Mucosa of stomach (tissue), 1 donor: ENCODE data around the gene NEK7.
"Not testable (repeated sequence)": the region's sequence is repeated elsewhere in the genome, so short reads cannot be mapped to it uniquely, and the experiment has no call there.

Experiments used
- H3K27me3 ChIP-seq: one replicate; pipeline ENCODE4 v1.7.0; 2013; ENCODE audit warnings: mild to moderate bottlenecking, low read length; ENCODE audit not compliant: control insufficient read depth, insufficient read depth
- H3K36me3 ChIP-seq: one replicate; pipeline ENCODE4 v1.7.0; 2013; ENCODE audit warnings: low read length; ENCODE audit not compliant: control insufficient read depth, insufficient read depth
- H3K4me1 ChIP-seq: one replicate; pipeline ENCODE4 v1.7.0; 2013; ENCODE audit warnings: mild to moderate bottlenecking, low read length; ENCODE audit not compliant: control insufficient read depth, insufficient read depth
- H3K4me3 ChIP-seq: one replicate; pipeline ENCODE4 v1.7.0; 2013; ENCODE audit warnings: low read length
- H3K9ac ChIP-seq: one replicate; pipeline ENCODE4 v1.7.0; 2013; ENCODE audit warnings: mild to moderate bottlenecking, low read length, moderate library complexity
- H3K9me3 ChIP-seq: one replicate; pipeline ENCODE4 v1.7.0; 2013; ENCODE audit warnings: mild to moderate bottlenecking, low read length, moderate library complexity; ENCODE audit not compliant: control insufficient read depth
- donor health status: Pancreatic carcinoma.

NEK7 gene

DNA sequence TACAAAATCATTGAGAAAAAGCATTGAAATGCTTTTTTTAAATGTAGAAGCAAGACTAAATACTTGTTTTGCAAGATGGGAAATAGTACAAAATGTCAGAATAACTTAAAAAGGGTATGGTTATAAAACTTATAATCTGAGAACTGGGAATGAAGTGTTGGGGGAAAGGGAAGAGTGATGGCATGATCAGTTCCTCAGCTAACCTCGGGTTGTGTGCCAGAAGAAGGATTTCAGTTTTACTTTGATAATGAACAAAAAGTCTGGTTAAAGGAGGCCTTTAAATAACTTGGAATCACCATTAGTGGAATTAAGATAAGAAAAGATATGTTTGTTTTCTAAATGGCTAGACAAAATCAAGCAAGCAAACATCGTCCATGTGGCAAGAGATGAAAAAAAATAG lies 20.7 kb downstream of the NEK7 start:
- H3K9me3 ChIP-seq: no peaks in the 10 kb centered on the region
- no peak overlapping the region for H3K4me3 ChIP-seq
- H3K36me3 ChIP-seq: no peaks in the 10 kb centered on the region
- H3K4me1 ChIP-seq: peaks cover 7% of the 10 kb centered on the region
- H3K27me3 ChIP-seq: no peaks in the 10 kb centered on the region
- no peak overlapping the region for H3K9ac ChIP-seq

DNA sequence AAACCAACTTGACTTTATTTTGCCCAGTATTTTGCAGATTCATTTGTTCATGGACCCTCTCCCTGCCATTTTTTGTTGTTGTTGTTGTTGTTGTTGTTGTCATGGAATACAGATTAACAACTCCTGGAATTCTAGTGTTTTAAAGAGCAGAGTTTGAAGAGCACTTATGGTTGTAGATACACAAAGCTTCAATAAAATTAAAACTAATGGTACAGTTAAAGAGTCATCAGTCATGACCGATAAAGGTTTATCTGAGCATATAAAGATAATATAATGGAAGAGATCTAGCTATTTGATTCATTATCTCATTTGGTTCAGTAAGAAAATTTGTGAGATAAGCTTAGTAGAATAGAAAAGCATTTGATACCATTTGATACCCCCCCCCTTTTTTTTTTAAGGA lies 21.8 kb downstream of the NEK7 start:
- Histone ChIP-seq H3K36me3 (no peaks in the 10 kb centered on the region), H3K9ac (no peak overlapping the region), H3K4me1 (peaks cover 7% of the 10 kb centered on the region), H3K4me3 (no peak overlapping the region), H3K27me3 (no peaks in the 10 kb centered on the region), H3K9me3 (no peaks in the 10 kb centered on the region)

DNA sequence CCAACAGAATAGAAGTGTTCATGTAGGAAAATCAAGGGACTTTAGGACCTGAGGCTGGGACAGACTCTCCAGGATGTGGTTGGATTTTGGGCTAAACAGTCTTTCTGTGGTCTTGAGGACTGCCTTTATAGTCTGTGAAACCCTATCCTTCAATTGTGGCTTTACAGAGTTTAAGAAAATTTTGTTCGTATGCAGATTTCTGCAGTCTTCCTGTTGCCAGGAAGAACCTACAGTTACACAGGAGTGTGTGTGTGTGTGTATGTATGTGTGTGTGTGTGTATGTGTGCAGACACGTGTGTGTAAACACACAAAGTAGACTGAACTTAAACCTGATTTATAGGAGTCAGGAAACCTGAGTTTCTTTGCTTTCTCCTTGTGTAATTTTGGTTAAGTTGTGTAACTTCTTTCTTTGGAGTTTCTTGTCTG lies 22.8 kb downstream of the NEK7 start:
- Histone ChIP-seq H3K27me3 (no peaks in the 10 kb centered on the region), H3K36me3 (no peaks in the 10 kb centered on the region), H3K9me3 (no peaks in the 10 kb centered on the region), H3K4me1 (peaks cover 7% of the 10 kb centered on the region), H3K4me3 (no peak overlapping the region), H3K9ac (no peak overlapping the region)

DNA sequence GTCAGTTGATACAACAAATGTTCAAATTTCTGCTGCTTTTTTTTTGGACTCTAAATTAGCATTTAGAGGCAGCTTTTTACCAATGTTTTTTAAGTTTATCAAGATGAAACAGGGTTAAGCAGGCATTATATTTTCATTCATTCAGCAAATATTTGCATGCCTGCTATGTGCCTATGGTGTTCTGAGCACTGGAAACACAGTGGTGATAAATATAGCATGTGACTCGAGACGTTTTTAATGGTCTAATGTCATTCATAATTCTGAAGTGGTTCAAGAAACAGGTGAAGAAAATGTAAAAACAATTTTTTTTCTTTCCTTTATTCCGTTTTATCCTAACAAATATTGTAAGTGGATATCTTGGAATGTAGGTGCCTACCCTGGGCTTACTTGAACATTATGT lies 26.8 kb downstream of the NEK7 start:
- H3K9ac ChIP-seq: no peak overlapping the region
- no peaks in the 10 kb centered on the region for H3K9me3 ChIP-seq
- H3K36me3 ChIP-seq: no peaks in the 10 kb centered on the region

GRCh38 chr1:198184516-198184915 lies 27.7 kb downstream of the NEK7 start:
- H3K4me1 ChIP-seq: peaks cover 15% of the 10 kb centered on the region
- H3K27me3 ChIP-seq: no peaks in the 10 kb centered on the region
- no peak overlapping the region for H3K9ac ChIP-seq
- no peak overlapping the region for H3K4me3 ChIP-seq
- H3K36me3 ChIP-seq: no peaks in the 10 kb centered on the region
- H3K9me3 ChIP-seq: no peaks in the 10 kb centered on the region

More for the DNA sequence above, 26.8 kb downstream of the NEK7 start:
- no peaks in the 10 kb centered on the region for H3K27me3 ChIP-seq
- H3K4me3 ChIP-seq: no peak overlapping the region
- H3K4me1 ChIP-seq: peaks cover 15% of the 10 kb centered on the region

DNA sequence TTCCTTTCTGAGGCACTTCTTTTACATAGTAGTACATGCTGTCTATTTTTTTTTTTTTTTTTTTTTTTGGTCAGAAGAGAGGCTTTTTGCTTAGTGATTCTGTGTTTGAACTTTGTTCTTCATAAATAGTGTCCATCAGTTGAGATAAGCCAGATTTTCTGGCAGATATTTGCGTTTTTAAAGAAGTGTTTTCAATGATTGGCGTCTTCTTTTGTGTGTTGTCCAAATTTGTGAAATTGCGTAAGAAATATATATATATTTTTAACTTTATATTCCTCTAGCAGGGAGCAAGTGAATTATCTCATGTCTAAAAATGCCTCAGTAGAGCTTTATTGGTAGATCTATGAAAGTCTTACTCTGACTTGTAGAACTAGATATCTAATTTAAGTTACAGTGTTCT lies 28.3 kb downstream of the NEK7 start:
- Histone ChIP-seq H3K4me3 (no peak overlapping the region), H3K4me1 (peaks cover 15% of the 10 kb centered on the region), H3K9me3 (no peaks in the 10 kb centered on the region), H3K27me3 (no peaks in the 10 kb centered on the region), H3K9ac (no peak overlapping the region), H3K36me3 (no peaks in the 10 kb centered on the region)

DNA sequence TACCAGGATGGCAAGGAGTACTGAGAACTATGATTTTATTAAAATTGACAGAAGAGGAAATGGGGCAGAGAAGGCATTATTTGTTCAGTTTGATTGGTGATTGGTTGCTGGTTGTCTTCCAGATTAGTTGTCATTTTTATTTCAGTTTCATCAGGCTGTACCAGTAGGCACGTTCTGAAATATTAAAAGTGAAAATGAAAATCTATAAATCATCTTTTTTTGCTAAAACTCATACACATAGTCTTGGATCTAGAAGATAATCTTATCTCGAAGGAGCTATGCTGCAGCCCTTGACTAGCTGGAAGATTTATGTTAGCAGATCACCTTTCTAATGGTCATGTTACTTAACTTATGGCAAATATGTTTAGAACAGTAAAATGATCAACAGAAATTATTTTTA lies 29.0 kb downstream of the NEK7 start:
- no peaks in the 10 kb centered on the region for H3K27me3 ChIP-seq
- no peaks in the 10 kb centered on the region for H3K36me3 ChIP-seq
- H3K4me3 ChIP-seq: no peak overlapping the region
- H3K9me3 ChIP-seq: no peaks in the 10 kb centered on the region
- peaks cover 15% of the 10 kb centered on the region for H3K4me1 ChIP-seq
- no peak overlapping the region for H3K9ac ChIP-seq

DNA sequence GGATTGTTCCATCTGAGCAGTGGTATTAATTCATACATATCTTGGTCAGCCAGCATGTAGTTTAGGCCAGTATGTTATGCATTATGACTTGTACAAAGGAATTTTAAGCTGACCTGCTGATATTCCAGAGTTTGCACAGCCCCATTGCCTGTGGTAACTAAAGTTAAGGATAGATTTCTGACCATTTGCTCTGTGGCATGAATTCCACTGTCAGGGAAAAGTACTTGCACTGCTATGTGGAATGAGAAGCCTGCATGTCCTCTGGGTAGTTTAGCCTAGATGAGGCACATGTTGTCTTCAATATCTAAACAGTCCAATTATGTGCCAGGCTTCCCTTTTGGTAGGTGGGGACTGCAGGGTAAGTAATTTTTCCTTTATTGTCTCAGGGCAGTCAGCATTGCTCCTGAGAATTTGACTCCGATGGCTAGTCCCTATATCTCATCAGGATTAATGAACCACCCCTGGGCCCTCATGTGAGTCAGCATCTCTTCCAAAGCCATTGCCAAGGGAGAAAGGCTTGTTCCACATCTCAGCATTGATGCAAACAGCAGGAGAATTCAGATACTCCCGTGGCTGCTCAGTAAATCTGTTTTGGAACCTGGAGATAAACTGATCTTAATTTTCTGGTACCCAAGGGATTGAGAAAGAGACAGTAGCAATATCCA lies 30.2 kb downstream of the NEK7 start:
- Histone ChIP-seq H3K27me3 (no peaks in the 10 kb centered on the region), H3K36me3 (no peaks in the 10 kb centered on the region), H3K9ac (no peak overlapping the region), H3K4me1 (peaks cover 15% of the 10 kb centered on the region), H3K9me3 (no peaks in the 10 kb centered on the region), H3K4me3 (no peak overlapping the region)

GRCh38 chr1:198187973-198188588 lies 31.3 kb downstream of the NEK7 start:
- H3K9ac ChIP-seq: no peak overlapping the region
- no peak overlapping the region for H3K4me3 ChIP-seq
- no peaks in the 10 kb centered on the region for H3K27me3 ChIP-seq
- no peaks in the 10 kb centered on the region for H3K36me3 ChIP-seq
- peaks cover 15% of the 10 kb centered on the region for H3K4me1 ChIP-seq
- no peaks in the 10 kb centered on the region for H3K9me3 ChIP-seq

DNA sequence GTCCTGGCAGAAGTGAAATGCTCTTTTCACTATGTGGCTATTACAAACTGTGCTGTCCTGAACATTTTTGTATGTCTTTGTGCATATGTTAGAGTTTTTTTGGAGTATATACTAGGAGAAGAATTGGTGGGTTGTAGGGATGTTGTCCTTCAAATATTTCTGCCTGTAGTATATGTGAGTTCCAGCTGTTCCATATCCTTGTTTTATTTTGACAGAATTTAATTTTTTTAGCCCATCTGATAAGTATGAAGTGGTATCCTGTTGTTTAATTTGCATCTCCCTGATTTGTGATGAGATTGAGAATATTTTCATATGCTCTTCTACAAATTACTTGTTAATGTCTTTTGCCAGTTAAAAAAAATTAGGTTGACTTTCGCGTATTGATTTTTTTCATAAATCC lies 34.3 kb downstream of the NEK7 start:
- no peaks in the 10 kb centered on the region for H3K27me3 ChIP-seq
- no peaks in the 10 kb centered on the region for H3K36me3 ChIP-seq
- H3K9me3 ChIP-seq: no peaks in the 10 kb centered on the region
- H3K4me3 ChIP-seq: no peak overlapping the region
- H3K9ac ChIP-seq: no peak overlapping the region
- H3K4me1 ChIP-seq: peaks cover 8% of the 10 kb centered on the region

GRCh38 chr1:198193871-198194270 lies 37.1 kb downstream of the NEK7 start:
- not testable (repeated sequence) for H3K4me1 ChIP-seq, H3K9ac ChIP-seq, H3K36me3 ChIP-seq, H3K9me3 ChIP-seq, H3K4me3 ChIP-seq, H3K27me3 ChIP-seq

GRCh38 chr1:198196630-198197029 lies 39.8 kb downstream of the NEK7 start:
- Histone ChIP-seq H3K9me3 (no peaks in the 10 kb centered on the region), H3K9ac (no peak overlapping the region), H3K4me1 (no peaks in the 10 kb centered on the region), H3K4me3 (no peak overlapping the region), H3K27me3 (no peaks in the 10 kb centered on the region), H3K36me3 (no peaks in the 10 kb centered on the region)
